CD4-positive, alpha-beta T cell treated with Interleukin-15 for 4 hours (primary cell): ENCODE measurements around the gene TUBD1.
"Not testable (repeated sequence)": the region's sequence is repeated elsewhere in the genome, so short reads cannot be mapped to it uniquely, and the experiment has no call there.

ENCODE experiments used
- DNase-seq: peaks from one replicate; pipeline ENCODE4 v3.0.0-alpha.2; 2020; ENCODE audit warnings: low spot score

Gene TUBD1

GRCh38 chr17:59873414-59873813, 19.3 kb downstream of the TUBD1 start:
- not testable (repeated sequence) for DNase-seq

GRCh38 chr17:59872351-59872750, 20.4 kb downstream of the TUBD1 start:
- no peak for DNase-seq

GRCh38 chr17:59870482-59870881, 22.3 kb downstream of the TUBD1 start:
- no peak for DNase-seq

- DNase-seq: no peak
Measured at GRCh38 chr17:59869941-59870218, 22.9 kb downstream of the TUBD1 start.

- DNase-seq: no peak
Measured at GRCh38 chr17:59863616-59864015, 29.1 kb downstream of the TUBD1 start.

- peak; percentile 66 for DNase-seq
Measured at GRCh38 chr17:59859444-59860025, 33.2 kb downstream of the TUBD1 start.

- DNase-seq: no peak
Measured at GRCh38 chr17:59858932-59859331, 33.8 kb downstream of the TUBD1 start.

- DNase-seq: no peak
Measured at GRCh38 chr17:59858167-59858816, 34.5 kb downstream of the TUBD1 start.

- DNase-seq: no peak
Measured at GRCh38 chr17:59856859-59857794, 35.6 kb downstream of the TUBD1 start.

GRCh38 chr17:59853919-59854729, 38.6 kb downstream of the TUBD1 start:
- DNase-seq: not testable (repeated sequence)

GRCh38 chr17:59853168-59853918, 39.4 kb downstream of the TUBD1 start:
- DNase-seq: peak; percentile 82

GRCh38 chr17:59852847-59853167, 39.9 kb downstream of the TUBD1 start:
- DNase-seq: not testable (repeated sequence)

- no peak for DNase-seq
Measured at GRCh38 chr17:59851439-59852375, 41.0 kb downstream of the TUBD1 start.

- not testable (repeated sequence) for DNase-seq
Measured at GRCh38 chr17:59850311-59850710, 42.4 kb downstream of the TUBD1 start.

GRCh38 chr17:59848778-59849177, 44.0 kb downstream of the TUBD1 start:
- DNase-seq: peak; percentile 21

GRCh38 chr17:59848385-59848668, 44.4 kb downstream of the TUBD1 start:
- DNase-seq: no peak

- DNase-seq: peak; percentile 75
Measured at GRCh38 chr17:59846394-59847165, 46.2 kb downstream of the TUBD1 start.

GRCh38 chr17:59845595-59846393, 46.9 kb downstream of the TUBD1 start:
- peak; percentile 69 for DNase-seq
